T-helper 22 cell (primary cell): ENCODE data around the gene CCDC152.

Experiments used
- DNase-seq: peaks from one replicate; pipeline ENCODE4 v3.0.0-alpha.2; 2020; ENCODE audit warnings: low read depth

Gene CCDC152

GRCh38 chr5:42781584-42781983 lies 25.0 kb downstream of the CCDC152 start:
- no peak for DNase-seq

- DNase-seq: no peak
Measured at GRCh38 chr5:42784132-42784531, 27.5 kb downstream of the CCDC152 start.

- no peak for DNase-seq
Measured at GRCh38 chr5:42785756-42786155, 29.1 kb downstream of the CCDC152 start.

GRCh38 chr5:42787073-42787472 lies 30.5 kb downstream of the CCDC152 start:
- DNase-seq: no peak

GRCh38 chr5:42787845-42788244 lies 31.2 kb downstream of the CCDC152 start:
- DNase-seq: no peak

GRCh38 chr5:42791151-42791550 lies 34.5 kb downstream of the CCDC152 start:
- no peak for DNase-seq

- DNase-seq: no peak
Measured at GRCh38 chr5:42798284-42799240, 41.9 kb downstream of the CCDC152 start.

GRCh38 chr5:42799241-42799608 lies 42.6 kb downstream of the CCDC152 start:
- no peak for DNase-seq

GRCh38 chr5:42799668-42800114 lies 43.1 kb downstream of the CCDC152 start:
- DNase-seq: no peak

- no peak for DNase-seq
Measured at GRCh38 chr5:42800748-42801330, 44.2 kb downstream of the CCDC152 start.

GRCh38 chr5:42801516-42802166 lies 45.0 kb downstream of the CCDC152 start:
- no peak for DNase-seq

GRCh38 chr5:42804717-42805339 lies 48.2 kb downstream of the CCDC152 start:
- DNase-seq: no peak

GRCh38 chr5:42806004-42806700 lies 49.5 kb downstream of the CCDC152 start:
- no peak for DNase-seq

- no peak for DNase-seq
Measured at GRCh38 chr5:42806701-42807262, 50.2 kb downstream of the CCDC152 start.

GRCh38 chr5:42807722-42808447 lies 51.3 kb downstream of the CCDC152 start:
- DNase-seq: no peak

GRCh38 chr5:42808888-42809611 lies 52.4 kb downstream of the CCDC152 start:
- DNase-seq: no peak

GRCh38 chr5:42810834-42811590 lies 54.4 kb downstream of the CCDC152 start:
- DNase-seq: no peak

- no peak for DNase-seq
Measured at GRCh38 chr5:42811591-42812446, 55.2 kb downstream of the CCDC152 start, which contains the start of gene SELENOP. Gene SELENOP (minus strand): TSS chr5:42811892. CDS start chr5:42808353, 3,539 bp downstream.
